Right ventricle myocardium inferior (tissue), 1 donor: ENCODE results near the gene RPS6KB2. TPM values are rescaled to one million over a fixed set of nuclear protein-coding genes. Genes with fewer than 3 reads are reported as not detected.
A peak's percentile ranks its signal among the peaks of the same experiment; 100 is the strongest.
"Not testable (repeated sequence)": the region's sequence is repeated elsewhere in the genome, so short reads cannot be mapped to it uniquely, and the experiment has no call there.

ENCODE experiments used
- ATAC-seq: fragments of 200-7000 bp; cut with Tn5 transposase; one replicate; pipeline ENCODE4 v1.9.1; 2020; ENCODE audit warnings: mild to moderate bottlenecking, moderate library complexity
- DNase-seq: peaks from one replicate; pipeline ENCODE4 v3.0.0; 2021; ENCODE audit errors: missing footprints
- intact Hi-C: fragments of 100-400 bp; cut with DNase I; formaldehyde crosslinking; loops from one replicate; pipeline ENCODE4 v1.11.0; 2022
- total RNA-seq: library from RNA; stranded (reverse); fragmentation: NEBNext Ultra II Directional; extraction: Animal tissue kit (Norgen Biotek cat#: 25700); gene quantifications from one replicate; pipeline ENCODE4 v1.2.1, GENCODE V29; 2021
- donor health status: DM: no; HTN: yes; CAD: no; lungs with severe emphysema.

The RPS6KB2 gene
- total RNA-seq, 1 donor from 2014 or later: 27.8 TPM

- intact Hi-C loops: no loop called here
- ATAC-seq: peak; percentile 92
- DNase-seq: peak; percentile 99
These were observed 7.5 kb upstream of the RPS6KB2 start for GRCh38 chr11:67420646-67421429.

- intact Hi-C loops: no loop called here
- DNase-seq (no peak), ATAC-seq (no peak)
These were observed 6.8 kb upstream of the RPS6KB2 start for GRCh38 chr11:67421430-67422031.

- intact Hi-C loops: no loop called here
- ATAC-seq: no peak
- no peak for DNase-seq
These were observed 5.4 kb upstream of the RPS6KB2 start for GRCh38 chr11:67422891-67423290.

- ATAC-seq (no peak), DNase-seq (no peak)
- intact Hi-C loops: no loop called here
These were observed 4.8 kb upstream of the RPS6KB2 start for GRCh38 chr11:67423466-67423865.

- no peak for DNase-seq
- intact Hi-C loops: no loop called here
- no peak for ATAC-seq
These were observed 4.2 kb upstream of the RPS6KB2 start for GRCh38 chr11:67423891-67424613.

- ATAC-seq, DNase-seq, intact Hi-C loops: not testable (repeated sequence)
These were observed 882 bp upstream of the RPS6KB2 start for GRCh38 chr11:67427364-67427859.

GRCh38 chr11:67429038-67429668, 859 bp downstream of the RPS6KB2 start:
- ATAC-seq (no peak), DNase-seq (no peak)
- intact Hi-C loops: no loop called here

- intact Hi-C loops: no loop called here
These were observed 1.4 kb downstream of the RPS6KB2 start for GRCh38 chr11:67429722-67430121.

GRCh38 chr11:67431346-67432249, 3.3 kb downstream of the RPS6KB2 start:
- intact Hi-C loops: no loop called here
- DNase-seq: no peak
- no peak for ATAC-seq

More at GRCh38 chr11:67429722-67430121, 1.4 kb downstream of the RPS6KB2 start:
- ATAC-seq (no peak), DNase-seq (no peak)

GRCh38 chr11:67432655-67433349, 4.5 kb downstream of the RPS6KB2 start:
- DNase-seq (no peak), ATAC-seq (no peak)
- intact Hi-C loops: no loop called here

- DNase-seq: no peak
- no peak for ATAC-seq
- intact Hi-C loops: no loop called here
These were observed 5.5 kb downstream of the RPS6KB2 start for GRCh38 chr11:67433536-67434394.

- DNase-seq: no peak
- intact Hi-C loops: no loop called here
- no peak for ATAC-seq
These were observed 6.1 kb downstream of the RPS6KB2 start for GRCh38 chr11:67434395-67434881.

GRCh38 chr11:67435031-67435726, 6.9 kb downstream of the RPS6KB2 start:
- DNase-seq (no peak), ATAC-seq (no peak)
- intact Hi-C loops: no loop called here

GRCh38 chr11:67435727-67436458, 7.6 kb downstream of the RPS6KB2 start:
- intact Hi-C loops: no loop called here
- DNase-seq (no peak), ATAC-seq (no peak)

GRCh38 chr11:67436459-67437081, 8.3 kb downstream of the RPS6KB2 start:
- DNase-seq: no peak
- no peak for ATAC-seq
- intact Hi-C loops: no loop called here
